WERI-Rb-1 (cell line): ENCODE data around the gene STAT5B.

ENCODE experiments used
- DNase-seq: peaks from one replicate; pipeline ENCODE4 v3.0.0-alpha.2; 2020
- H3K27ac ChIP-seq: fragments of 250-450 bp; sonication (Bioruptor Pico); 2 replicates; pipeline ENCODE4 v1.5.1; 2020; ENCODE audit warnings: mild to moderate bottlenecking, moderate library complexity
- H3K27me3 ChIP-seq: fragments of 250-450 bp; sonication (Bioruptor Pico); 2 replicates; pipeline ENCODE4 v1.5.1; 2021; ENCODE audit warnings: mild to moderate bottlenecking, low read depth, moderate library complexity; ENCODE audit not compliant: insufficient read depth, severe bottlenecking
- H3K36me3 ChIP-seq: fragments of 250-450 bp; sonication (Bioruptor Pico); 2 replicates; pipeline ENCODE4 v1.5.1; 2020; ENCODE audit warnings: mild to moderate bottlenecking, moderate library complexity
- H3K4me3 ChIP-seq: 2 replicates; pipeline ENCODE4 v1.5.1; 2011; ENCODE audit warnings: low read depth, mild to moderate bottlenecking, control low read depth, low read length
- H3K9me3 ChIP-seq: fragments of 250-450 bp; sonication (Bioruptor Pico); 2 replicates; pipeline ENCODE4 v1.5.1; 2021; ENCODE audit warnings: mild to moderate bottlenecking, moderate library complexity; ENCODE audit not compliant: severe bottlenecking
- CTCF ChIP-seq: IDR thresholded peaks from 2 replicates; pipeline ENCODE4 v1.5.1; 2011; ENCODE audit warnings: low read depth, mild to moderate bottlenecking, control low read depth, inconsistent platforms, low read length

The STAT5B gene

GRCh38 chr17:42294469-42295398 is 18.5 kb upstream of the STAT5B start:
- no peaks in the 10 kb centered on the region for H3K36me3 ChIP-seq
- no peak overlapping the region for H3K27ac ChIP-seq
- no peak for DNase-seq
- no peak overlapping the region for H3K4me3 ChIP-seq
- no peak for TF ChIP-seq CTCF
- no peaks in the 10 kb centered on the region for H3K27me3 ChIP-seq
- H3K9me3 ChIP-seq, result no peaks in the 10 kb centered on the region

- no peak for DNase-seq
- Histone ChIP-seq H3K4me3 (no peak overlapping the region), H3K27me3 (no peaks in the 10 kb centered on the region), H3K9me3 (no peaks in the 10 kb centered on the region), H3K36me3 (no peaks in the 10 kb centered on the region), H3K27ac (no peak overlapping the region)
- no peak for TF ChIP-seq CTCF
Observed at GRCh38 chr17:42291129-42291528, 14.9 kb upstream of the STAT5B start.

- Histone ChIP-seq H3K4me3 (no peak overlapping the region), H3K9me3 (no peaks in the 10 kb centered on the region), H3K27ac (no peak overlapping the region), H3K36me3 (no peaks in the 10 kb centered on the region), H3K27me3 (no peaks in the 10 kb centered on the region)
- TF ChIP-seq CTCF, result no peak
- DNase-seq, result no peak
Observed at GRCh38 chr17:42290577-42290976, 14.4 kb upstream of the STAT5B start.

GRCh38 chr17:42289611-42290181 is 13.5 kb upstream of the STAT5B start:
- no peak for TF ChIP-seq CTCF
- Histone ChIP-seq H3K4me3 (no peak overlapping the region), H3K36me3 (no peaks in the 10 kb centered on the region), H3K9me3 (no peaks in the 10 kb centered on the region), H3K27me3 (no peaks in the 10 kb centered on the region), H3K27ac (no peak overlapping the region)
- DNase-seq, result no peak

- Histone ChIP-seq H3K4me3 (no peak overlapping the region), H3K27ac (no peak overlapping the region), H3K9me3 (no peaks in the 10 kb centered on the region), H3K36me3 (no peaks in the 10 kb centered on the region), H3K27me3 (no peaks in the 10 kb centered on the region)
- TF ChIP-seq CTCF, result no peak
- DNase-seq, result peak; percentile 7
Observed at GRCh38 chr17:42288803-42289610, 12.8 kb upstream of the STAT5B start.
